A673 (cell line): ENCODE measurements around the gene DCLK1. TPM values are rescaled to one million over a fixed set of nuclear protein-coding genes. Genes with fewer than 3 reads are reported as not detected.

Source experiments
- BruUV-seq: library from RNA; stranded (reverse); fragments of 400-500 nt; replicated peaks from 2 replicates; lab custom pipeline; 2021; lab: Mats Ljungman, UMichigan
- CTCF ChIA-PET: fragments of 300-600 bp; sonication (Branson Sonifier 250); formaldehyde crosslinking; loops from one replicate; lab custom pipeline; 2022; ENCODE audit warnings: antibody characterized with exemption; lab: Charles Lee
- POLR2A ChIA-PET: fragments of 300-600 bp; sonication (Branson Sonifier 250); formaldehyde crosslinking; loops from one replicate; lab custom pipeline; 2022; ENCODE audit warnings: antibody characterized with exemption; ENCODE audit not compliant: low non-redundant PET; lab: Charles Lee
- DNase-seq: peaks from one replicate; pipeline ENCODE4 v3.0.0-alpha.2; 2015; ENCODE audit warnings: low spot score
- H3K27ac ChIP-seq: fragments of 200-600 bp; sonication (generic); 2 replicates; pipeline ENCODE4 v1.5.1; 2016; ENCODE audit warnings: mixed run types, low read depth, mild to moderate bottlenecking, mixed read lengths, antibody characterized with exemption, low read length; ENCODE audit not compliant: poor library complexity, severe bottlenecking
- H3K27me3 ChIP-seq: fragments of 200-600 bp; sonication (generic); replicated peaks from 2 replicates; pipeline ENCODE4 v1.6.1; 2017; ENCODE audit warnings: mixed run types, low read depth, mild to moderate bottlenecking, mixed read lengths, antibody characterized with exemption, low read length; ENCODE audit not compliant: insufficient read depth, poor library complexity
- H3K36me3 ChIP-seq: fragments of 200-600 bp; sonication (generic); 2 replicates; pipeline ENCODE4 v1.6.1; 2016; ENCODE audit warnings: mixed run types, mild to moderate bottlenecking, mixed read lengths, antibody characterized with exemption, low read length; ENCODE audit not compliant: insufficient read depth, poor library complexity, severe bottlenecking
- H3K4me1 ChIP-seq: fragments of 200-600 bp; sonication (generic); 2 replicates; pipeline ENCODE4 v1.6.1; 2017; ENCODE audit warnings: mixed run types, mild to moderate bottlenecking, mixed read lengths, antibody characterized with exemption, low read length; ENCODE audit not compliant: insufficient read depth, poor library complexity, severe bottlenecking
- H3K4me3 ChIP-seq: fragments of 200-600 bp; sonication (generic); 2 replicates; pipeline ENCODE4 v1.5.1; 2016; ENCODE audit warnings: low read depth, mixed run types, mild to moderate bottlenecking, mixed read lengths, low read length; ENCODE audit not compliant: poor library complexity, severe bottlenecking
- H3K9me3 ChIP-seq: fragments of 200-600 bp; sonication (generic); 2 replicates; pipeline ENCODE4 v1.6.1; 2016; ENCODE audit warnings: mixed run types, low read depth, mild to moderate bottlenecking, mixed read lengths, antibody characterized with exemption, low read length; ENCODE audit not compliant: poor library complexity, severe bottlenecking
- CTCF ChIP-seq: fragments of 300-800, 200-600 bp; sonication (generic); conservative IDR thresholded peaks from 2 replicates; pipeline ENCODE4 v1.5.1; 2017; ENCODE audit warnings: low read depth, mild to moderate bottlenecking, antibody characterized with exemption, low read length, moderate library complexity, mixed read lengths
- EZH2 ChIP-seq: fragments of 200-600 bp; sonication (generic); IDR thresholded peaks from 2 replicates; pipeline ENCODE4 v1.6.1; 2017; ENCODE audit warnings: borderline replicate concordance, low read depth, mild to moderate bottlenecking, mixed read lengths, antibody characterized with exemption, low read length; ENCODE audit not compliant: poor library complexity, severe bottlenecking
- intact Hi-C: fragments of 100-400 bp; cut with micrococcal nuclease; formaldehyde crosslinking; loops from one replicate; pipeline ENCODE4 v1.10.0; 2022; ENCODE audit not compliant: unreplicated experiment
- total RNA-seq: library from RNA; stranded (reverse); gene quantifications from 2 replicates; pipeline ENCODE4 v1.2.3, GENCODE V29; 2021

DCLK1 gene
- total RNA-seq, 1 experiment from 2014 or later = 11.2 TPM

- TF ChIP-seq CTCF = no peak
- no peak for TF ChIP-seq EZH2
- Histone ChIP-seq H3K36me3 (no peaks in the 10 kb centered on the region), H3K9me3 (no peaks in the 10 kb centered on the region), H3K27me3 (no peaks in the 10 kb centered on the region), H3K4me1 (no peaks in the 10 kb centered on the region), H3K4me3 (no peak overlapping the region), H3K27ac (no peak overlapping the region)
- no TSS peak for BruUV-seq
- no peak for DNase-seq
- ChIA-PET POLR2A (no interaction called here), CTCF (no interaction called here)
- intact Hi-C loops = no loop called here
These were observed 22.8 kb downstream of the DCLK1 start for GRCh38 chr13:36108342-36108741.

GRCh38 chr13:36107521-36107920 is 23.7 kb downstream of the DCLK1 start:
- no peaks in the 10 kb centered on the region for H3K27me3 ChIP-seq
- TF ChIP-seq CTCF (no peak; the same call in 1 of the 2 replicates), EZH2 (no peak)
- H3K27ac ChIP-seq = no peak overlapping the region
- no peaks in the 10 kb centered on the region for H3K4me1 ChIP-seq
- H3K9me3 ChIP-seq = no peaks in the 10 kb centered on the region
- CTCF ChIA-PET = no interaction called here
- no peaks in the 10 kb centered on the region for H3K36me3 ChIP-seq
- H3K4me3 ChIP-seq = no peak overlapping the region
- POLR2A ChIA-PET = no interaction called here
- DNase-seq = no peak
- intact Hi-C loops = no loop called here
- no TSS peak for BruUV-seq

GRCh38 chr13:36105726-36106125 is 25.5 kb downstream of the DCLK1 start:
- no peaks in the 10 kb centered on the region for H3K27me3 ChIP-seq
- no peaks in the 10 kb centered on the region for H3K36me3 ChIP-seq
- DNase-seq = no peak
- ChIA-PET CTCF (no interaction called here), POLR2A (no interaction called here)
- peaks cover 8% of the 10 kb centered on the region for H3K4me1 ChIP-seq
- H3K27ac ChIP-seq = no peak overlapping the region
- intact Hi-C loops = no loop called here
- BruUV-seq = no TSS peak
- no peak for TF ChIP-seq EZH2
- TF ChIP-seq CTCF = no peak
- no peak overlapping the region for H3K4me3 ChIP-seq
- no peaks in the 10 kb centered on the region for H3K9me3 ChIP-seq
